WTC11 (cell line): ENCODE results near the gene MMP21. TPM values are rescaled to one million over a fixed set of nuclear protein-coding genes. Genes with fewer than 3 reads are reported as not detected.

Experiments
- ATAC-seq: fragments of 200-7000 bp; cut with Tn5 transposase; 2 replicates; pipeline ENCODE4 v1.10.0; 2021; ENCODE audit warnings: mild to moderate bottlenecking, moderate library complexity
- CTCF ChIA-PET: fragments of 300-600 bp; sonication (Branson Sonifier 250); formaldehyde crosslinking; loops from one replicate; lab custom pipeline; 2021; ENCODE audit warnings: antibody characterized with exemption; lab: Charles Lee
- POLR2A ChIA-PET: fragments of 350-600 bp; sonication (Branson Sonifier 250); formaldehyde crosslinking; loops from one replicate; lab custom pipeline; 2021; ENCODE audit warnings: antibody characterized with exemption; lab: Charles Lee
- DNase-seq: peaks from one replicate; pipeline ENCODE4 v3.0.0; 2021; ENCODE audit warnings: low spot score
- H3K27ac Mint-ChIP-seq: 2 replicates; pipeline ENCODE4 v1.8.0; 2021; ENCODE audit warnings: mixed read lengths
- H3K27me3 Mint-ChIP-seq: 2 replicates; pipeline ENCODE4 v1.8.0; 2021; ENCODE audit warnings: low read depth, mild to moderate bottlenecking, moderate library complexity, mixed read lengths
- H3K36me3 Mint-ChIP-seq: 2 replicates; pipeline ENCODE4 v1.8.0; 2021; ENCODE audit warnings: mixed read lengths
- H3K4me1 Mint-ChIP-seq: 2 replicates; pipeline ENCODE4 v1.8.0; 2022; ENCODE audit warnings: mixed read lengths
- H3K4me3 Mint-ChIP-seq: 2 replicates; pipeline ENCODE4 v1.8.0; 2021; ENCODE audit warnings: mild to moderate bottlenecking, moderate library complexity, mixed read lengths
- H3K9me3 Mint-ChIP-seq: 2 replicates; pipeline ENCODE4 v1.8.0; 2021; ENCODE audit warnings: mixed read lengths
- ATF3 ChIP-seq: sonication (generic); formaldehyde crosslinking; conservative IDR thresholded peaks from 2 replicates; pipeline ENCODE4 v1.8.1; 2022; ENCODE audit warnings: mild to moderate bottlenecking, missing genetic modification reagents
- CREM ChIP-seq: sonication (generic); formaldehyde crosslinking; IDR thresholded peaks from 2 replicates; pipeline ENCODE4 v1.8.1; 2022; ENCODE audit warnings: mild to moderate bottlenecking, missing genetic modification reagents, moderate library complexity
- CTCF ChIP-seq: fragments of 200-600 bp; IDR thresholded peaks from 2 replicates; pipeline ENCODE4 v1.8.0; 2022; ENCODE audit warnings: antibody characterized with exemption
- E2F1 ChIP-seq: sonication (generic); formaldehyde crosslinking; IDR thresholded peaks from 2 replicates; pipeline ENCODE4 v1.8.0; 2022; ENCODE audit warnings: mild to moderate bottlenecking, missing genetic modification reagents
- ERG ChIP-seq: fragments of 250-450 bp; sonication (Bioruptor Pico); IDR thresholded peaks from 2 replicates; pipeline ENCODE4 v1.8.0; 2021; ENCODE audit warnings: mild to moderate bottlenecking
- FOXK1 ChIP-seq: sonication (generic); formaldehyde crosslinking; IDR thresholded peaks from 2 replicates; pipeline ENCODE4 v1.8.0; 2022; ENCODE audit warnings: mild to moderate bottlenecking, moderate library complexity, missing genetic modification reagents
- JUN ChIP-seq: sonication (generic); formaldehyde crosslinking; IDR thresholded peaks from 2 replicates; pipeline ENCODE4 v1.8.0; 2023; ENCODE audit warnings: mild to moderate bottlenecking, missing genetic modification reagents
- KAT7 ChIP-seq: sonication (generic); formaldehyde crosslinking; IDR thresholded peaks from 2 replicates; pipeline ENCODE4 v1.8.1; 2023; ENCODE audit warnings: missing genetic modification reagents, mild to moderate bottlenecking, borderline replicate concordance
- MLX ChIP-seq: sonication (generic); formaldehyde crosslinking; IDR thresholded peaks from 2 replicates; pipeline ENCODE4 v1.8.1; 2023; ENCODE audit warnings: mild to moderate bottlenecking, missing genetic modification reagents, moderate library complexity
- MYBL2 ChIP-seq: sonication (generic); formaldehyde crosslinking; IDR thresholded peaks from 2 replicates; pipeline ENCODE4 v1.8.1; 2023; ENCODE audit warnings: mild to moderate bottlenecking, moderate library complexity, missing genetic modification reagents
- NR3C1 ChIP-seq: sonication (generic); formaldehyde crosslinking; conservative IDR thresholded peaks from 2 replicates; pipeline ENCODE4 v1.8.1; 2023; ENCODE audit warnings: low read depth, mild to moderate bottlenecking, missing genetic modification reagents
- RELA ChIP-seq: sonication (generic); formaldehyde crosslinking; IDR thresholded peaks from 2 replicates; pipeline ENCODE4 v1.8.1; 2022; ENCODE audit warnings: missing genetic modification reagents, mild to moderate bottlenecking, borderline replicate concordance
- SMAD3 ChIP-seq: sonication (generic); formaldehyde crosslinking; IDR thresholded peaks from 2 replicates; pipeline ENCODE4 v1.8.0; 2022; ENCODE audit warnings: missing genetic modification reagents, mild to moderate bottlenecking, borderline replicate concordance
- SOX15 ChIP-seq: fragments of 250-450 bp; sonication (Bioruptor Pico); IDR thresholded peaks from 2 replicates; pipeline ENCODE4 v1.9.0; 2021; ENCODE audit warnings: mild to moderate bottlenecking
- SP1 ChIP-seq: sonication (generic); formaldehyde crosslinking; conservative IDR thresholded peaks from 2 replicates; pipeline ENCODE4 v1.8.1; 2022; ENCODE audit warnings: missing genetic modification reagents
- TEAD1 ChIP-seq: sonication (generic); formaldehyde crosslinking; IDR thresholded peaks from 2 replicates; pipeline ENCODE4 v1.8.0; 2022; ENCODE audit warnings: mild to moderate bottlenecking, missing genetic modification reagents
- ZMAT4 ChIP-seq: fragments of 250-450 bp; sonication (Bioruptor Pico); IDR thresholded peaks from 2 replicates; pipeline ENCODE4 v1.9.0; 2021; ENCODE audit warnings: mild to moderate bottlenecking
- ZNF219 ChIP-seq: sonication (generic); formaldehyde crosslinking; IDR thresholded peaks from 2 replicates; pipeline ENCODE4 v1.8.0; 2023; ENCODE audit warnings: missing genetic modification reagents, mild to moderate bottlenecking, borderline replicate concordance
- ZNF281 ChIP-seq: sonication (generic); formaldehyde crosslinking; IDR thresholded peaks from 2 replicates; pipeline ENCODE4 v1.8.0; 2023; ENCODE audit warnings: mild to moderate bottlenecking, missing genetic modification reagents
- total RNA-seq: library from RNA; stranded (reverse); gene quantifications from 3 replicates; pipeline ENCODE4 v1.2.3, GENCODE V29; 2021

The MMP21 gene
- total RNA-seq, 1 experiment from 2014 or later: not detected

- H3K27me3 Mint-ChIP-seq: peaks cover 4% of the 10 kb centered on the region
- no peak overlapping the region for H3K27ac Mint-ChIP-seq
- H3K36me3 Mint-ChIP-seq: peaks cover 59% of the 10 kb centered on the region
- ChIA-PET POLR2A (no interaction called here), CTCF (no interaction called here)
- peaks cover 3% of the 10 kb centered on the region; the same call in 1 of the 2 replicates for H3K9me3 Mint-ChIP-seq
- peaks cover 11% of the 10 kb centered on the region for H3K4me1 Mint-ChIP-seq
- ATAC-seq (no peak), DNase-seq (no peak)
- TF ChIP-seq CTCF (no peak), ZNF281 (no peak), MLX (CRISPR knock-in tag) (no peak), E2F1 (no peak), SOX15 (CRISPR knock-in tag) (no peak), NR3C1 (CRISPR knock-in tag) (no peak), FOXK1 (CRISPR knock-in tag) (no peak), JUN (CRISPR knock-in tag) (no peak), TEAD1 (CRISPR knock-in tag) (no peak), ATF3 (CRISPR knock-in tag) (no peak), ZMAT4 (CRISPR knock-in tag) (no peak), SP1 (no peak), KAT7 (CRISPR knock-in tag) (no peak), RELA (no peak)
- H3K4me3 Mint-ChIP-seq: no peak overlapping the region
These were observed 52.8 kb downstream of the MMP21 start for GRCh38 chr10:125722811-125723210.

- Mint-ChIP-seq H3K36me3 (peaks cover 46% of the 10 kb centered on the region), H3K4me3 (peak overlapping the region; percentile 95), H3K27me3 (peaks cover 7% of the 10 kb centered on the region), H3K4me1 (peaks cover 11% of the 10 kb centered on the region), H3K9me3 (peaks cover 3% of the 10 kb centered on the region; the same call in 1 of the 2 replicates), H3K27ac (0 out of 2 replicates have a peak overlapping the region, but pooled peaks have one; percentile 20)
- ATAC-seq (no peak), DNase-seq (no peak)
- CTCF ChIA-PET: no interaction called here
- POLR2A ChIA-PET: no interaction called here
- no peak for TF ChIP-seq ZNF281
- TF ChIP-seq ZMAT4 (CRISPR knock-in tag): no peak
- no peak for TF ChIP-seq ERG (CRISPR knock-in tag)
- TF ChIP-seq ZNF219 (CRISPR knock-in tag): no peak
- no peak for TF ChIP-seq SMAD3 (CRISPR knock-in tag)
- TF ChIP-seq MYBL2 (CRISPR knock-in tag): no peak
- TF ChIP-seq CREM (CRISPR knock-in tag): no peak
These were observed 54.6 kb downstream of the MMP21 start for GRCh38 chr10:125721035-125721434.
